Gastroesophageal sphincter (tissue), 4 donors: Measurements from ENCODE around the gene UBAP2. TPM values are rescaled to one million over a fixed set of nuclear protein-coding genes. Genes with fewer than 3 reads are reported as not detected.
A peak's percentile ranks its signal among the peaks of the same experiment; 100 is the strongest.

Experiments used
- ATAC-seq: fragments of 150-250 bp; one replicate; pipeline ENCODE4 v1.9.1; 2016; ENCODE audit warnings: mild to moderate bottlenecking, moderate library complexity
- H3K27ac ChIP-seq, 4 donors: fragments of 200-600 bp; sonication (generic) in 3 of 4; 1 replicate in 3 of 4; 2 replicates in 1 of 4; pipeline ENCODE4 v1.5.1; 2016 to 2019
- H3K27me3 ChIP-seq: fragments of 200-600 bp; sonication (generic); one replicate; pipeline ENCODE4 v1.5.1; 2019
- H3K36me3 ChIP-seq, 2 donors: fragments of 200-600 bp; sonication (generic); one replicate each; pipeline ENCODE4 v1.5.1; 2019; ENCODE audit warnings: control low read depth in 1 of 2
- H3K4me1 ChIP-seq, 3 donors: fragments of 200-600 bp; sonication (generic); 1 replicate in 2 of 3; 2 replicates in 1 of 3; pipeline ENCODE4 v1.5.1; 2016 to 2019; ENCODE audit warnings: control low read depth in 2 of 3
- H3K4me3 ChIP-seq, 2 donors: fragments of 200-600 bp; sonication (generic); one replicate each; pipeline ENCODE4 v1.5.1; 2019; ENCODE audit warnings: mild to moderate bottlenecking in 1 of 2, moderate library complexity in 1 of 2
- H3K9me3 ChIP-seq, 3 donors: fragments of 200-600 bp; sonication (generic); one replicate each; pipeline ENCODE4 v1.5.1; 2017 to 2019; ENCODE audit warnings: control low read depth in 2 of 3
- EP300 ChIP-seq: sonication (generic); formaldehyde crosslinking; IDR thresholded peaks from one replicate; pipeline ENCODE4 v1.6.1; 2017; ENCODE audit warnings: antibody characterized with exemption, mild to moderate bottlenecking
- POLR2A ChIP-seq, 2 donors: fragments of 450-650 bp; IDR thresholded peaks; one replicate each; pipeline ENCODE4 v1.6.1; 2017; ENCODE audit warnings: antibody characterized with exemption in 2 of 2, mild to moderate bottlenecking in 2 of 2, moderate library complexity in 1 of 2
- POLR2AphosphoS5 ChIP-seq: sonication (generic); formaldehyde crosslinking; IDR thresholded peaks from one replicate; pipeline ENCODE4 v1.6.1; 2017; ENCODE audit warnings: antibody characterized with exemption
- WGBS, 2 donors: methylation state at CpG; one replicate each; pipeline ENCODE4 v1.1.5; 2018; ENCODE audit warnings: low coverage in 1 of 2; 5-methylcytosine and 5-hydroxymethylcytosine counted together
- total RNA-seq, 4 donors: library from RNA; depleted of rRNA; stranded (reverse); fragments of >200 nt; gene quantifications; one replicate each; pipeline ENCODE4 v1.1.0, GENCODE V29; 2016
- TF ChIP-seq, protein P1 (sequence below), 4 experiments: fragments of 200-600 bp in 2 of 4; fragments of 450-650 bp in 2 of 4; sonication (generic) in 1 of 4; IDR thresholded peaks; one replicate each; pipeline ENCODE4 v1.5.1; 2017 to 2019; ENCODE audit warnings: antibody characterized with exemption in 4 of 4, mild to moderate bottlenecking in 2 of 4, moderate library complexity in 2 of 4

The UBAP2 gene
- total RNA-seq, 4 donors from 2014 or later: 27.5 to 41.5 (median 32.8) TPM

GRCh38 chr9:33959725-33960124 lies 89.0 kb downstream of the UBAP2 start:
- no peak overlapping the region for H3K27ac ChIP-seq
- no peaks in the 10 kb centered on the region for H3K4me1 ChIP-seq
- 80 to 87% methylated on average over 2 of the region's 2 CpGs for WGBS, 2 donors
- H3K4me3 ChIP-seq: no peak overlapping the region
- no peaks in the 10 kb centered on the region for H3K9me3 ChIP-seq
- no peaks in the 10 kb centered on the region for H3K27me3 ChIP-seq
- TF ChIP-seq, protein P1, sequence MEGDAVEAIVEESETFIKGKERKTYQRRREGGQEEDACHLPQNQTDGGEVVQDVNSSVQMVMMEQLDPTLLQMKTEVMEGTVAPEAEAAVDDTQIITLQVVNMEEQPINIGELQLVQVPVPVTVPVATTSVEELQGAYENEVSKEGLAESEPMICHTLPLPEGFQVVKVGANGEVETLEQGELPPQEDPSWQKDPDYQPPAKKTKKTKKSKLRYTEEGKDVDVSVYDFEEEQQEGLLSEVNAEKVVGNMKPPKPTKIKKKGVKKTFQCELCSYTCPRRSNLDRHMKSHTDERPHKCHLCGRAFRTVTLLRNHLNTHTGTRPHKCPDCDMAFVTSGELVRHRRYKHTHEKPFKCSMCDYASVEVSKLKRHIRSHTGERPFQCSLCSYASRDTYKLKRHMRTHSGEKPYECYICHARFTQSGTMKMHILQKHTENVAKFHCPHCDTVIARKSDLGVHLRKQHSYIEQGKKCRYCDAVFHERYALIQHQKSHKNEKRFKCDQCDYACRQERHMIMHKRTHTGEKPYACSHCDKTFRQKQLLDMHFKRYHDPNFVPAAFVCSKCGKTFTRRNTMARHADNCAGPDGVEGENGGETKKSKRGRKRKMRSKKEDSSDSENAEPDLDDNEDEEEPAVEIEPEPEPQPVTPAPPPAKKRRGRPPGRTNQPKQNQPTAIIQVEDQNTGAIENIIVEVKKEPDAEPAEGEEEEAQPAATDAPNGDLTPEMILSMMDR (IDR thresholded peaks at IDR 0.05): no peak
- no peak for TF ChIP-seq POLR2A (IDR thresholded peaks at IDR 0.05)
- TF ChIP-seq EP300: no peak
- no peak for TF ChIP-seq POLR2AphosphoS5
- ATAC-seq: no peak
- H3K36me3 ChIP-seq: peaks cover 0 to 63% of the 10 kb centered on the region in 2 donors

DNA sequence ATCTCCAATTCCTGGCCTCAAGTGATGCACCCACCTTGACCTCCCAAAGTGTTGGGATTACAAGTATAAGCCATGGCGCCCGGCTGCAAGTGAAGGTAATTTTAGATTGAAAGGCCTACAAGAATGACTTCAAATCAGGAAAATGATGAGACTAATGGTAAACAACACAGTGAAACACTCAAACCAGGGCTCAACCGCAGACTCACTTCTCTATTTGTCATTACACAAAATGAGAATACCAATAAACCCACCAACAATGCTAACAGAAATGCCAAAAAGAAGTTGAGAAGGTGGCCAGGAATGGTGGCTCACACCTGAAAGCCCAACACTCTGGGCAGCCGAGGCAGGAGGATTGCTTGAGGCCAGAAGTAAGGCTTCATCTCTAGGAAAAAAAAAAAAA lies 92.1 kb downstream of the UBAP2 start:
- peaks cover 0 to 91% of the 10 kb centered on the region in 2 donors for H3K36me3 ChIP-seq
- WGBS, 2 donors: 86 to 100% methylated on average over 1 to 2 of the region's 4 CpGs

DNA sequence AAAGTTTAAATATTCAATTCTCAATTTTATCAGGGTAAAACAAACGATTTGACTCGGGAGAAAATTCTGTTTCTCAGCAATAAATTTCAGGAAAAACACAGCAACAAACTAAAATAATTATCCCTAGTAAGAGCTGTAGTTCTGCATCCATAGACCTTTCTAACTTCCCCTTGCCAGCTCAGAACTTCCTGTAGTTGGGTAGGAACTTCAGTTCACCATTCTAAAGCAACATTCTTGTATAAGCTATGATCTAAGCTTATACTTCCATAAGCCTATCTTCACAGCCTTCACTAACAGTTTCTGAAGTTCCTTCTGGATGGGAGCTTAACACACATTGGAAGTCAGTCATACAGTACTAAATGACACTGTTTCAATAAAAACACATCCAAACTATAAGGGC lies 96.6 kb downstream of the UBAP2 start:
- H3K4me1 ChIP-seq: peaks cover 0 to 5% (median 2%) of the 10 kb centered on the region in 3 donors
- H3K4me3 ChIP-seq: no peak overlapping the region
- no peaks in the 10 kb centered on the region for H3K27me3 ChIP-seq
- peaks cover 0 to 76% of the 10 kb centered on the region in 2 donors for H3K36me3 ChIP-seq
- WGBS, 2 donors: 79 to 88% methylated on average over 2 of the region's 2 CpGs
- no peaks in the 10 kb centered on the region for H3K9me3 ChIP-seq
- no peak for ATAC-seq
- TF ChIP-seq, protein P1 (IDR thresholded peaks at IDR 0.05): no peak
- H3K27ac ChIP-seq: no peak overlapping the region

More for the DNA sequence above, 92.1 kb downstream of the UBAP2 start:
- Histone ChIP-seq H3K27ac (no peak overlapping the region), H3K9me3 (no peaks in the 10 kb centered on the region), H3K4me3 (no peak overlapping the region), H3K4me1 (no peaks in the 10 kb centered on the region), H3K27me3 (no peaks in the 10 kb centered on the region)
- ATAC-seq: no peak
- no peak for TF ChIP-seq POLR2A (IDR thresholded peaks at IDR 0.05)
- TF ChIP-seq EP300: no peak
- TF ChIP-seq POLR2AphosphoS5: no peak
- TF ChIP-seq, protein P1 (IDR thresholded peaks at IDR 0.05): no peak

GRCh38 chr9:33950371-33950770 lies 98.3 kb downstream of the UBAP2 start:
- Histone ChIP-seq H3K4me1 (peaks cover 0 to 18% (median 3%) of the 10 kb centered on the region in 3 donors), H3K27me3 (no peaks in the 10 kb centered on the region), H3K27ac (no peak overlapping the region), H3K9me3 (no peaks in the 10 kb centered on the region), H3K4me3 (no peak overlapping the region), H3K36me3 (peaks cover 0 to 65% of the 10 kb centered on the region in 2 donors)
- TF ChIP-seq, protein P1 (IDR thresholded peaks at IDR 0.05): no peak
- TF ChIP-seq EP300: no peak
- TF ChIP-seq POLR2A (IDR thresholded peaks at IDR 0.05): no peak
- TF ChIP-seq POLR2AphosphoS5: no peak
- WGBS, 2 donors: 89 to 100% methylated on average over 1 of the region's 1 CpG
- no peak for ATAC-seq

GRCh38 chr9:33946779-33947535 lies 101.7 kb downstream of the UBAP2 start:
- Histone ChIP-seq H3K36me3 (peaks cover 0 to 60% of the 10 kb centered on the region in 2 donors), H3K4me1 (peaks cover 0 to 28% (median 3%) of the 10 kb centered on the region in 3 donors), H3K27me3 (no peaks in the 10 kb centered on the region), H3K9me3 (no peaks in the 10 kb centered on the region), H3K4me3 (no peak overlapping the region), H3K27ac (peak overlapping the region in 3 of 4 donors; percentile 23 to 60 (median 24))
- peak; percentile 92 for TF ChIP-seq POLR2AphosphoS5
- TF ChIP-seq, protein P1 (IDR thresholded peaks at IDR 0.05): no peak
- 61 to 66% methylated on average over 3 of the region's 3 CpGs for WGBS, 2 donors
- peak; percentile 75 for ATAC-seq
